HEK293 (cell line): ENCODE measurements around the gene NOC4L.
A peak's percentile ranks its signal among the peaks of the same experiment; 100 is the strongest.

ENCODE experiments used
- HOXD13 ChIP-seq: sonication (generic); formaldehyde crosslinking; IDR thresholded peaks from 2 replicates; pipeline ENCODE4 v1.8.0; 2022; ENCODE audit warnings: missing genetic modification reagents, borderline replicate concordance
- KLF10 ChIP-seq: fragments of 450-650 bp; IDR thresholded peaks from 2 replicates; pipeline ENCODE4 v1.5.1; 2018; ENCODE audit warnings: missing biosample characterization, mild to moderate bottlenecking, missing genetic modification characterization
- REST ChIP-seq: fragments of 450-650 bp; formaldehyde crosslinking; IDR thresholded peaks from 2 replicates; pipeline ENCODE4 v1.5.1; 2016; ENCODE audit warnings: missing biosample characterization, missing genetic modification characterization
- ZBTB17 ChIP-seq: fragments of 450-650 bp; formaldehyde crosslinking; IDR thresholded peaks from 2 replicates; pipeline ENCODE4 v1.5.1; 2016; ENCODE audit warnings: missing biosample characterization, missing genetic modification characterization
- ZBTB7A ChIP-seq: fragments of 450-650 bp; formaldehyde crosslinking; IDR thresholded peaks from 2 replicates; pipeline ENCODE4 v1.5.1; 2016; ENCODE audit warnings: low read depth, missing biosample characterization, missing genetic modification characterization
- ZFP69B ChIP-seq: fragments of 450-650 bp; formaldehyde crosslinking; IDR thresholded peaks from 2 replicates; pipeline ENCODE4 v1.5.1; 2016; ENCODE audit warnings: missing biosample characterization, missing genetic modification characterization
- ZNF169 ChIP-seq: fragments of 450-650 bp; formaldehyde crosslinking; IDR thresholded peaks from 2 replicates; pipeline ENCODE4 v1.5.1; 2016; ENCODE audit warnings: missing biosample characterization, missing genetic modification characterization
- ZNF2 ChIP-seq: fragments of 450-650 bp; formaldehyde crosslinking; IDR thresholded peaks from 2 replicates; pipeline ENCODE4 v1.5.1; 2016; ENCODE audit warnings: missing biosample characterization, missing genetic modification characterization
- ZNF24 ChIP-seq: fragments of 450-650 bp; formaldehyde crosslinking; IDR thresholded peaks from 2 replicates; pipeline ENCODE4 v1.5.1; 2016; ENCODE audit warnings: missing biosample characterization, missing genetic modification characterization
- ZNF354C ChIP-seq: fragments of 450-650 bp; formaldehyde crosslinking; IDR thresholded peaks from 2 replicates; pipeline ENCODE4 v1.5.1; 2016; ENCODE audit warnings: missing biosample characterization, missing genetic modification characterization, low read depth, borderline replicate concordance
- ZNF391 ChIP-seq: fragments of 450-650 bp; formaldehyde crosslinking; IDR thresholded peaks from 2 replicates; pipeline ENCODE4 v1.5.1; 2016; ENCODE audit warnings: low read depth, missing biosample characterization, missing genetic modification characterization, borderline replicate concordance
- ZNF449 ChIP-seq: fragments of 450-650 bp; formaldehyde crosslinking; IDR thresholded peaks from 2 replicates; pipeline ENCODE4 v1.5.1; 2017; ENCODE audit warnings: missing biosample characterization, mild to moderate bottlenecking, missing genetic modification characterization, moderate library complexity
- ZNF626 ChIP-seq: fragments of 450-650 bp; sonication (Bioruptor Pico); formaldehyde crosslinking; IDR thresholded peaks from 2 replicates; pipeline ENCODE4 v1.5.1; 2018; ENCODE audit warnings: missing biosample characterization, missing genetic modification characterization, inconsistent platforms
- ZSCAN30 ChIP-seq: fragments of 450-650 bp; IDR thresholded peaks from 2 replicates; pipeline ENCODE4 v1.5.1; 2018; ENCODE audit warnings: missing biosample characterization, mild to moderate bottlenecking, missing genetic modification characterization, moderate library complexity
- ZXDB ChIP-seq: fragments of 450-650 bp; formaldehyde crosslinking; IDR thresholded peaks from 2 replicates; pipeline ENCODE4 v1.5.1; 2016; ENCODE audit warnings: missing biosample characterization, missing genetic modification characterization
- TF ChIP-seq, protein P1 (sequence below): fragments of 450-650 bp; formaldehyde crosslinking; IDR thresholded peaks from 2 replicates; pipeline ENCODE4 v1.5.1; 2016; ENCODE audit warnings: missing biosample characterization, missing genetic modification characterization, borderline replicate concordance
- TF ChIP-seq, protein P2 (sequence below): fragments of 450-650 bp; formaldehyde crosslinking; IDR thresholded peaks from 2 replicates; pipeline ENCODE4 v1.5.1; 2017; ENCODE audit warnings: missing biosample characterization, missing genetic modification characterization
- TF ChIP-seq, protein P3 (sequence below): fragments of 450-650 bp; formaldehyde crosslinking; IDR thresholded peaks from 2 replicates; pipeline ENCODE4 v1.5.1; 2016; ENCODE audit warnings: missing biosample characterization, missing genetic modification characterization
- TF ChIP-seq, protein P4 (sequence below): fragments of 450-650 bp; formaldehyde crosslinking; conservative IDR thresholded peaks from 2 replicates; pipeline ENCODE4 v1.5.1; 2016; ENCODE audit warnings: low read depth, missing biosample characterization, missing genetic modification characterization

The NOC4L gene

DNA sequence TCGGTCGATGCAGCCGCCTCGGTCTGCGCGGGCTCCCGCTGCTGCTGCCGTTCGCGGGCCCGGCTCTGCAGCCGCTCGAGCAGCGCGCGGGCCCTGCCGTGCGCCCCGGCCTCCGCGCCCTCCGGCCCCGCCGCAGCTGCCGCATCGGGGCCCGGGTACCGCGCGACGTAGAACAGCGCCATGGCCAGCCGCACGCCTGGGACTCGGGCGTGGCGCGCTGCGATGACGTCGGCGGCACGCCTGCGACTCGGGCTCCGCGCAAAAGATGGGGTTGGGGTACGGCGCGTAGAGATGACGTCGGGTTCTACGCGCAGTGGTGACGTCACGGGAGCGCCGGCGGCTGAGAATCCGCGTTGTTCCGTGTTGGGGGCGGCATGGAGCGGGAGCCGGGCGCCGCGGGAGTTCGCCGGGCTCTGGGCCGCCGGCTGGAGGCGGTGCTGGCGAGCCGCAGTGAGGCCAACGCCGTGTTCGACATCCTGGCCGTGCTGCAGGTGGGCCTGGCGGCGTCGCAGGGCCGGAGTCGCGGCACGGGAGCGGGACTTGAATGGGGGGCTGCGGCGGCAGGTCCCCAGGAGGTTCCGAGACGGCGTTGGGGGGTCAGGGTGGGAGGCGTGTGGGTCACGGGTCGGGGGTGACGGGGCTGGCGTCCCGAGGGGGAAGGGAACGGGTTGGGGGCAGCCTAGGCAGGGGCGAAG, at the start of gene NOC4L, which contains the start of gene DDX51 (continued):
- TF ChIP-seq, protein P1, sequence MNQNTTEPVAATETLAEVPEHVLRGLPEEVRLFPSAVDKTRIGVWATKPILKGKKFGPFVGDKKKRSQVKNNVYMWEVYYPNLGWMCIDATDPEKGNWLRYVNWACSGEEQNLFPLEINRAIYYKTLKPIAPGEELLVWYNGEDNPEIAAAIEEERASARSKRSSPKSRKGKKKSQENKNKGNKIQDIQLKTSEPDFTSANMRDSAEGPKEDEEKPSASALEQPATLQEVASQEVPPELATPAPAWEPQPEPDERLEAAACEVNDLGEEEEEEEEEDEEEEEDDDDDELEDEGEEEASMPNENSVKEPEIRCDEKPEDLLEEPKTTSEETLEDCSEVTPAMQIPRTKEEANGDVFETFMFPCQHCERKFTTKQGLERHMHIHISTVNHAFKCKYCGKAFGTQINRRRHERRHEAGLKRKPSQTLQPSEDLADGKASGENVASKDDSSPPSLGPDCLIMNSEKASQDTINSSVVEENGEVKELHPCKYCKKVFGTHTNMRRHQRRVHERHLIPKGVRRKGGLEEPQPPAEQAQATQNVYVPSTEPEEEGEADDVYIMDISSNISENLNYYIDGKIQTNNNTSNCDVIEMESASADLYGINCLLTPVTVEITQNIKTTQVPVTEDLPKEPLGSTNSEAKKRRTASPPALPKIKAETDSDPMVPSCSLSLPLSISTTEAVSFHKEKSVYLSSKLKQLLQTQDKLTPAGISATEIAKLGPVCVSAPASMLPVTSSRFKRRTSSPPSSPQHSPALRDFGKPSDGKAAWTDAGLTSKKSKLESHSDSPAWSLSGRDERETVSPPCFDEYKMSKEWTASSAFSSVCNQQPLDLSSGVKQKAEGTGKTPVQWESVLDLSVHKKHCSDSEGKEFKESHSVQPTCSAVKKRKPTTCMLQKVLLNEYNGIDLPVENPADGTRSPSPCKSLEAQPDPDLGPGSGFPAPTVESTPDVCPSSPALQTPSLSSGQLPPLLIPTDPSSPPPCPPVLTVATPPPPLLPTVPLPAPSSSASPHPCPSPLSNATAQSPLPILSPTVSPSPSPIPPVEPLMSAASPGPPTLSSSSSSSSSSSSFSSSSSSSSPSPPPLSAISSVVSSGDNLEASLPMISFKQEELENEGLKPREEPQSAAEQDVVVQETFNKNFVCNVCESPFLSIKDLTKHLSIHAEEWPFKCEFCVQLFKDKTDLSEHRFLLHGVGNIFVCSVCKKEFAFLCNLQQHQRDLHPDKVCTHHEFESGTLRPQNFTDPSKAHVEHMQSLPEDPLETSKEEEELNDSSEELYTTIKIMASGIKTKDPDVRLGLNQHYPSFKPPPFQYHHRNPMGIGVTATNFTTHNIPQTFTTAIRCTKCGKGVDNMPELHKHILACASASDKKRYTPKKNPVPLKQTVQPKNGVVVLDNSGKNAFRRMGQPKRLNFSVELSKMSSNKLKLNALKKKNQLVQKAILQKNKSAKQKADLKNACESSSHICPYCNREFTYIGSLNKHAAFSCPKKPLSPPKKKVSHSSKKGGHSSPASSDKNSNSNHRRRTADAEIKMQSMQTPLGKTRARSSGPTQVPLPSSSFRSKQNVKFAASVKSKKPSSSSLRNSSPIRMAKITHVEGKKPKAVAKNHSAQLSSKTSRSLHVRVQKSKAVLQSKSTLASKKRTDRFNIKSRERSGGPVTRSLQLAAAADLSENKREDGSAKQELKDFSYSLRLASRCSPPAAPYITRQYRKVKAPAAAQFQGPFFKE (tag by site-specific recombination): peak; percentile 74; the same call in 1 of the 2 replicates
- no peak for TF ChIP-seq ZNF626
- no peak for TF ChIP-seq HOXD13 (CRISPR knock-in tag)
- TF ChIP-seq, protein P2, sequence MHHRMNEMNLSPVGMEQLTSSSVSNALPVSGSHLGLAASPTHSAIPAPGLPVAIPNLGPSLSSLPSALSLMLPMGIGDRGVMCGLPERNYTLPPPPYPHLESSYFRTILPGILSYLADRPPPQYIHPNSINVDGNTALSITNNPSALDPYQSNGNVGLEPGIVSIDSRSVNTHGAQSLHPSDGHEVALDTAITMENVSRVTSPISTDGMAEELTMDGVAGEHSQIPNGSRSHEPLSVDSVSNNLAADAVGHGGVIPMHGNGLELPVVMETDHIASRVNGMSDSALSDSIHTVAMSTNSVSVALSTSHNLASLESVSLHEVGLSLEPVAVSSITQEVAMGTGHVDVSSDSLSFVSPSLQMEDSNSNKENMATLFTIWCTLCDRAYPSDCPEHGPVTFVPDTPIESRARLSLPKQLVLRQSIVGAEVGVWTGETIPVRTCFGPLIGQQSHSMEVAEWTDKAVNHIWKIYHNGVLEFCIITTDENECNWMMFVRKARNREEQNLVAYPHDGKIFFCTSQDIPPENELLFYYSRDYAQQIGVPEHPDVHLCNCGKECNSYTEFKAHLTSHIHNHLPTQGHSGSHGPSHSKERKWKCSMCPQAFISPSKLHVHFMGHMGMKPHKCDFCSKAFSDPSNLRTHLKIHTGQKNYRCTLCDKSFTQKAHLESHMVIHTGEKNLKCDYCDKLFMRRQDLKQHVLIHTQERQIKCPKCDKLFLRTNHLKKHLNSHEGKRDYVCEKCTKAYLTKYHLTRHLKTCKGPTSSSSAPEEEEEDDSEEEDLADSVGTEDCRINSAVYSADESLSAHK: 0 out of 2 replicates have a peak, but pooled peaks have one; percentile 48
- peak; percentile 49; the same call in 1 of the 2 replicates for TF ChIP-seq ZNF2 (tag by site-specific recombination)
- no peak for TF ChIP-seq ZNF354C
- TF ChIP-seq ZNF391 (tag by site-specific recombination): peak; percentile 93; the same call in 1 of the 2 replicates
- TF ChIP-seq, protein P3, sequence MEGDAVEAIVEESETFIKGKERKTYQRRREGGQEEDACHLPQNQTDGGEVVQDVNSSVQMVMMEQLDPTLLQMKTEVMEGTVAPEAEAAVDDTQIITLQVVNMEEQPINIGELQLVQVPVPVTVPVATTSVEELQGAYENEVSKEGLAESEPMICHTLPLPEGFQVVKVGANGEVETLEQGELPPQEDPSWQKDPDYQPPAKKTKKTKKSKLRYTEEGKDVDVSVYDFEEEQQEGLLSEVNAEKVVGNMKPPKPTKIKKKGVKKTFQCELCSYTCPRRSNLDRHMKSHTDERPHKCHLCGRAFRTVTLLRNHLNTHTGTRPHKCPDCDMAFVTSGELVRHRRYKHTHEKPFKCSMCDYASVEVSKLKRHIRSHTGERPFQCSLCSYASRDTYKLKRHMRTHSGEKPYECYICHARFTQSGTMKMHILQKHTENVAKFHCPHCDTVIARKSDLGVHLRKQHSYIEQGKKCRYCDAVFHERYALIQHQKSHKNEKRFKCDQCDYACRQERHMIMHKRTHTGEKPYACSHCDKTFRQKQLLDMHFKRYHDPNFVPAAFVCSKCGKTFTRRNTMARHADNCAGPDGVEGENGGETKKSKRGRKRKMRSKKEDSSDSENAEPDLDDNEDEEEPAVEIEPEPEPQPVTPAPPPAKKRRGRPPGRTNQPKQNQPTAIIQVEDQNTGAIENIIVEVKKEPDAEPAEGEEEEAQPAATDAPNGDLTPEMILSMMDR (tag by site-specific recombination): peak; percentile 90
- TF ChIP-seq ZBTB17: peak; percentile 97
- peak; percentile 65; the same call in 1 of the 2 replicates for TF ChIP-seq KLF10
- peak; percentile 72 for TF ChIP-seq ZFP69B (tag by site-specific recombination)
- TF ChIP-seq, protein P4, sequence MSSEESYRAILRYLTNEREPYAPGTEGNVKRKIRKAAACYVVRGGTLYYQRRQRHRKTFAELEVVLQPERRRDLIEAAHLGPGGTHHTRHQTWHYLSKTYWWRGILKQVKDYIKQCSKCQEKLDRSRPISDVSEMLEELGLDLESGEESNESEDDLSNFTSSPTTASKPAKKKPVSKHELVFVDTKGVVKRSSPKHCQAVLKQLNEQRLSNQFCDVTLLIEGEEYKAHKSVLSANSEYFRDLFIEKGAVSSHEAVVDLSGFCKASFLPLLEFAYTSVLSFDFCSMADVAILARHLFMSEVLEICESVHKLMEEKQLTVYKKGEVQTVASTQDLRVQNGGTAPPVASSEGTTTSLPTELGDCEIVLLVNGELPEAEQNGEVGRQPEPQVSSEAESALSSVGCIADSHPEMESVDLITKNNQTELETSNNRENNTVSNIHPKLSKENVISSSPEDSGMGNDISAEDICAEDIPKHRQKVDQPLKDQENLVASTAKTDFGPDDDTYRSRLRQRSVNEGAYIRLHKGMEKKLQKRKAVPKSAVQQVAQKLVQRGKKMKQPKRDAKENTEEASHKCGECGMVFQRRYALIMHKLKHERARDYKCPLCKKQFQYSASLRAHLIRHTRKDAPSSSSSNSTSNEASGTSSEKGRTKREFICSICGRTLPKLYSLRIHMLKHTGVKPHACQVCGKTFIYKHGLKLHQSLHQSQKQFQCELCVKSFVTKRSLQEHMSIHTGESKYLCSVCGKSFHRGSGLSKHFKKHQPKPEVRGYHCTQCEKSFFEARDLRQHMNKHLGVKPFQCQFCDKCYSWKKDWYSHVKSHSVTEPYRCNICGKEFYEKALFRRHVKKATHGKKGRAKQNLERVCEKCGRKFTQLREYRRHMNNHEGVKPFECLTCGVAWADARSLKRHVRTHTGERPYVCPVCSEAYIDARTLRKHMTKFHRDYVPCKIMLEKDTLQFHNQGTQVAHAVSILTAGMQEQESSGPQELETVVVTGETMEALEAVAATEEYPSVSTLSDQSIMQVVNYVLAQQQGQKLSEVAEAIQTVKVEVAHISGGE (tag by site-specific recombination): 0 out of 2 replicates have a peak, but pooled peaks have one; percentile 18
- peak; percentile 89 for TF ChIP-seq ZSCAN30 (tag by site-specific recombination)
- peak; percentile 94 for TF ChIP-seq ZXDB (tag by site-specific recombination)
- TF ChIP-seq ZNF169 (tag by site-specific recombination): no peak
- peak; percentile 90; the same call in 1 of the 2 replicates for TF ChIP-seq ZNF24
- TF ChIP-seq ZNF449 (tag by site-specific recombination): peak; percentile 65
- TF ChIP-seq ZBTB7A: peak; percentile 73; the same call in 1 of the 2 replicates
- TF ChIP-seq REST (tag by site-specific recombination): peak; percentile 64
